Loucy (cell line): ENCODE results near the gene BLTP1.

Experiments
- CTCF ChIP-seq: fragments of 200-600 bp; sonication (generic); conservative IDR thresholded peaks from 2 replicates; pipeline ENCODE4 v1.5.1; 2014; ENCODE audit warnings: mild to moderate bottlenecking, antibody characterized with exemption, low read length
- EZH2phosphoT487 ChIP-seq: fragments of 200-600 bp; IDR thresholded peaks from 2 replicates; pipeline ENCODE4 v1.6.1; 2018; ENCODE audit warnings: antibody characterized with exemption, mild to moderate bottlenecking, moderate library complexity, borderline replicate concordance

- TF ChIP-seq CTCF (no peak), EZH2phosphoT487 (no peak)
Observed at GRCh38 chr4:122132891-122133290, 19.2 kb upstream of the BLTP1 start.
